ENCODE results near the gene FAM117A.
A peak's percentile ranks its signal among the peaks of the same experiment; 100 is the strongest.

The FAM117A gene

GRCh38 chr17:49779156-49779738 is 15.3 kb upstream of the FAM117A start:
- H3K4me3 ChIP-seq (replicated peaks; ENCODE audit: low read depth, low read length), result no peak overlapping the region
- no peak for TF ChIP-seq CTCF (IDR thresholded peaks at IDR 0.05; ENCODE audit: low read length, missing control alignments)
- no peak for DNase-seq (ENCODE audit: low read depth)

- TF ChIP-seq CTCF (IDR thresholded peaks at IDR 0.05; ENCODE audit: low read length, missing control alignments), result no peak
- DNase-seq (ENCODE audit: low read depth), result no peak
- H3K4me3 ChIP-seq (replicated peaks; ENCODE audit: low read depth, low read length), result no peak overlapping the region
Measured at GRCh38 chr17:49777563-49777962, 13.6 kb upstream of the FAM117A start.

- DNase-seq (ENCODE audit: low read depth), result no peak
- no peak for TF ChIP-seq CTCF (IDR thresholded peaks at IDR 0.05; ENCODE audit: low read length, missing control alignments)
- no peak overlapping the region for H3K4me3 ChIP-seq (replicated peaks; ENCODE audit: low read depth, low read length)
Measured at GRCh38 chr17:49776551-49777300, 12.8 kb upstream of the FAM117A start.

GRCh38 chr17:49775546-49776260 is 11.8 kb upstream of the FAM117A start:
- no peak overlapping the region for H3K4me3 ChIP-seq (replicated peaks; ENCODE audit: low read depth, low read length)
- no peak for TF ChIP-seq CTCF (IDR thresholded peaks at IDR 0.05; ENCODE audit: low read length, missing control alignments)
- DNase-seq (ENCODE audit: low read depth), result peak; percentile 62

GRCh38 chr17:49766918-49767530 is 3.1 kb upstream of the FAM117A start:
- DNase-seq (ENCODE audit: low read depth), result no peak
- no peak overlapping the region for H3K4me3 ChIP-seq (replicated peaks; ENCODE audit: low read depth, low read length)
- TF ChIP-seq CTCF (IDR thresholded peaks at IDR 0.05; ENCODE audit: low read length, missing control alignments), result no peak

- DNase-seq (ENCODE audit: low read depth), result no peak
- peak overlapping the region; percentile 72 for H3K4me3 ChIP-seq (replicated peaks; ENCODE audit: low read depth, low read length)
- TF ChIP-seq CTCF (IDR thresholded peaks at IDR 0.05; ENCODE audit: low read length, missing control alignments), result no peak
Measured at GRCh38 chr17:49764559-49765180, 739 bp upstream of the FAM117A start.

Measured in fibroblast of pulmonary artery (primary cell).